Activated CD4-positive, CD25-positive, alpha-beta regulatory T cell treated with anti-CD3 and anti-CD28 coated beads, Interleukin-2, amount 50 U/mL, for 24 hours (primary cell): ENCODE measurements around the gene CYP27C1.
"Not testable (repeated sequence)": the region's sequence is repeated elsewhere in the genome, so short reads cannot be mapped to it uniquely, and the experiment has no call there.

ENCODE experiments used
- ATAC-seq, 2 donors: fragments of 150-1000 bp; cut with Tn5 transposase; one replicate each; pipeline ENCODE4 v1.10.0; 2021; ENCODE audit warnings: mild to moderate bottlenecking in 1 of 2, moderate library complexity in 1 of 2

CYP27C1 gene

GRCh38 chr2:127169066-127169660 lies 50.9 kb downstream of the CYP27C1 start:
- ATAC-seq: no peak

- ATAC-seq: no peak
These were observed 53.8 kb downstream of the CYP27C1 start for GRCh38 chr2:127166231-127166860.

GRCh38 chr2:127165539-127165935 lies 54.6 kb downstream of the CYP27C1 start:
- ATAC-seq: no peak

GRCh38 chr2:127164761-127165538 lies 55.1 kb downstream of the CYP27C1 start:
- no peak for ATAC-seq

GRCh38 chr2:127163921-127164320 lies 56.2 kb downstream of the CYP27C1 start:
- ATAC-seq: no peak

GRCh38 chr2:127163090-127163406 lies 57.1 kb downstream of the CYP27C1 start:
- not testable (repeated sequence) for ATAC-seq

- no peak for ATAC-seq
These were observed 57.6 kb downstream of the CYP27C1 start for GRCh38 chr2:127162261-127163089.

- no peak for ATAC-seq
These were observed 58.6 kb downstream of the CYP27C1 start for GRCh38 chr2:127161176-127162136.

GRCh38 chr2:127160676-127161075 lies 59.4 kb downstream of the CYP27C1 start:
- no peak for ATAC-seq

- no peak for ATAC-seq
These were observed 60.6 kb downstream of the CYP27C1 start for GRCh38 chr2:127159543-127159942.

- no peak for ATAC-seq
These were observed 61.3 kb downstream of the CYP27C1 start for GRCh38 chr2:127158614-127159290.

GRCh38 chr2:127157651-127158485 lies 62.2 kb downstream of the CYP27C1 start:
- ATAC-seq: no peak

GRCh38 chr2:127157114-127157513 lies 63.0 kb downstream of the CYP27C1 start:
- ATAC-seq: no peak

GRCh38 chr2:127155947-127156346 lies 64.2 kb downstream of the CYP27C1 start:
- ATAC-seq: no peak

- ATAC-seq: no peak
These were observed 65.0 kb downstream of the CYP27C1 start for GRCh38 chr2:127155028-127155581.

- ATAC-seq: no peak
These were observed 65.7 kb downstream of the CYP27C1 start for GRCh38 chr2:127154396-127154795.

- no peak for ATAC-seq
These were observed 66.4 kb downstream of the CYP27C1 start for GRCh38 chr2:127153691-127154158.

GRCh38 chr2:127150996-127151395 lies 69.1 kb downstream of the CYP27C1 start:
- no peak for ATAC-seq

GRCh38 chr2:127149384-127149783 lies 70.7 kb downstream of the CYP27C1 start:
- ATAC-seq: no peak
